Activated CD4-positive, alpha-beta T cell treated with anti-CD3 and anti-CD28 coated beads for 48 hours (primary cell): ENCODE data around the gene EID1.
A peak's percentile ranks its signal among the peaks of the same experiment; 100 is the strongest.

Source experiments
- DNase-seq: peaks from one replicate; pipeline ENCODE4 v3.0.0-alpha.2; 2020

EID1 gene

GRCh38 chr15:48914717-48915116 lies 36.8 kb downstream of the EID1 start:
- no peak for DNase-seq

- DNase-seq: no peak
Observed at GRCh38 chr15:48915861-48916260, 37.9 kb downstream of the EID1 start.

GRCh38 chr15:48916721-48917120 lies 38.8 kb downstream of the EID1 start:
- DNase-seq: no peak

GRCh38 chr15:48922046-48922445 lies 44.1 kb downstream of the EID1 start:
- no peak for DNase-seq

GRCh38 chr15:48924528-48925393 lies 46.8 kb downstream of the EID1 start:
- DNase-seq: no peak

- peak; percentile 25 for DNase-seq
Observed at GRCh38 chr15:48925714-48926223, 47.8 kb downstream of the EID1 start.

GRCh38 chr15:48928877-48929538 lies 51.1 kb downstream of the EID1 start:
- peak; percentile 79 for DNase-seq

- DNase-seq: no peak
Observed at GRCh38 chr15:48929661-48930060, 51.7 kb downstream of the EID1 start.
